Muscle of arm (tissue), 12 donors: ENCODE measurements around the gene TAS2R14. TPM values are rescaled to one million over a fixed set of nuclear protein-coding genes. Genes with fewer than 3 reads are reported as not detected.

ENCODE experiments used
- DNase-seq: peaks from one replicate; pipeline ENCODE4 v3.0.0-alpha.2; 2013
- polyA plus RNA-seq, 12 donors: library from polyadenylated mRNA; unstranded; fragments of 120-200 nt; gene quantifications; one replicate each; pipeline ENCODE4 v1.2.1, GENCODE V29; 2013; ENCODE audit not compliant: insufficient read length in 12 of 12

TAS2R14 gene
- polyA plus RNA-seq, 12 donors: 1.8 to 6.2 (median 3.3) TPM; not detected in 2

GRCh38 chr12:10919809-10920208 is 19.3 kb downstream of the TAS2R14 start:
- no peak for DNase-seq

- DNase-seq: no peak
These were observed 28.7 kb downstream of the TAS2R14 start for GRCh38 chr12:10910380-10910779.

- DNase-seq: no peak
These were observed 29.6 kb downstream of the TAS2R14 start, which contains the start of gene TAS2R13 for GRCh38 chr12:10909462-10909861. TAS2R13 (minus strand) TSS chr12:10909562; CDS start chr12:10909298, 264 bp downstream.

GRCh38 chr12:10904686-10905085 is 34.4 kb downstream of the TAS2R14 start:
- no peak for DNase-seq

GRCh38 chr12:10901427-10901826 is 37.6 kb downstream of the TAS2R14 start:
- no peak for DNase-seq

- DNase-seq: no peak
These were observed 38.1 kb downstream of the TAS2R14 start for GRCh38 chr12:10900972-10901371.

GRCh38 chr12:10900530-10900929 is 38.5 kb downstream of the TAS2R14 start:
- no peak for DNase-seq

GRCh38 chr12:10896854-10897253 is 42.2 kb downstream of the TAS2R14 start:
- no peak for DNase-seq

- no peak for DNase-seq
These were observed 47.1 kb downstream of the TAS2R14 start for GRCh38 chr12:10891937-10892336.

- DNase-seq: no peak
These were observed 49.8 kb downstream of the TAS2R14 start for GRCh38 chr12:10889226-10889625.

Other genes with a start within 250 kb of the TAS2R14 start
- 1,000 to 10,000 TPM in 3 of 12 donors, 100 to 1,000 TPM in 9; 554 to 1,254 (median 766) TPM for gene YBX3, start 215.9 kb downstream of the TAS2R14 start, polyA plus RNA-seq
- not detected for gene TAS2R7, start 136.6 kb downstream of the TAS2R14 start, polyA plus RNA-seq
- gene TAS2R8, start 132.0 kb downstream of the TAS2R14 start, polyA plus RNA-seq: not detected
- gene TAS2R9, start 129.1 kb downstream of the TAS2R14 start, polyA plus RNA-seq: not detected
- 1 to 10 TPM in 6 of 12 donors, under 1 TPM in 4, not detected in 2; 0.26 to 2.0 (median 1.1) TPM for gene TAS2R10, start 112.9 kb downstream of the TAS2R14 start, polyA plus RNA-seq
- 1 to 10 TPM in 10 of 12 donors, not detected in 2; 2.3 to 9.4 (median 4.3) TPM for gene PRR4, start 89.8 kb downstream of the TAS2R14 start, polyA plus RNA-seq
- 10 to 100 TPM in 3 of 12 donors, 1 to 10 TPM in 7, not detected in 2; 4.9 to 16.0 (median 8.6) TPM for gene PRH1, start 55.0 kb downstream of the TAS2R14 start, polyA plus RNA-seq
- gene TAS2R13, start 29.7 kb downstream of the TAS2R14 start, polyA plus RNA-seq: under 1 TPM in 3 of 12 donors, not detected in 9; 0.11 to 0.22 (median 0.21) TPM
- under 1 TPM in 3 of 12 donors, not detected in 9; 0.26 to 0.45 (median 0.37) TPM for gene PRH2, start 10.0 kb downstream of the TAS2R14 start, polyA plus RNA-seq
- under 1 TPM in 1 of 12 donors, not detected in 11; 0.19 TPM for gene TAS2R50, start 47.6 kb upstream of the TAS2R14 start, polyA plus RNA-seq
- 1 to 10 TPM in 6 of 12 donors, under 1 TPM in 4, not detected in 2; 0.54 to 3.7 (median 1.6) TPM for gene TAS2R20, start 59.0 kb upstream of the TAS2R14 start, polyA plus RNA-seq
- gene TAS2R19, start 83.4 kb upstream of the TAS2R14 start, polyA plus RNA-seq: 1 to 10 TPM in 8 of 12 donors, under 1 TPM in 2, not detected in 2; 0.50 to 3.4 (median 1.3) TPM
- gene TAS2R31, start 92.1 kb upstream of the TAS2R14 start, polyA plus RNA-seq: 1 to 10 TPM in 5 of 12 donors, under 1 TPM in 5, not detected in 2; 0.63 to 2.3 (median 1.0) TPM
- under 1 TPM in 2 of 12 donors, not detected in 10; 0.24 to 0.28 TPM for gene TAS2R46, start 123.0 kb upstream of the TAS2R14 start, polyA plus RNA-seq
- gene TAS2R43, start 153.1 kb upstream of the TAS2R14 start, polyA plus RNA-seq: under 1 TPM in 7 of 12 donors, not detected in 5; 0.18 to 0.39 (median 0.21) TPM
- gene TAS2R30, start 195.4 kb upstream of the TAS2R14 start, polyA plus RNA-seq: under 1 TPM in 5 of 12 donors, not detected in 7; 0.10 to 0.33 (median 0.23) TPM
- 10 to 100 TPM in 10 of 12 donors, 1 to 10 TPM in 1, not detected in 1; 8.5 to 17.3 (median 13.2) TPM for gene SMIM10L1, start 231.9 kb upstream of the TAS2R14 start, polyA plus RNA-seq
- gene TAS2R42, start 247.7 kb upstream of the TAS2R14 start, polyA plus RNA-seq: not detected